Mesodermal cell (in vitro differentiated cells): ENCODE results near the gene RBP4.

ENCODE experiments used
- H3K27ac ChIP-seq: 2 replicates; pipeline ENCODE4 v1.7.0; 2013; ENCODE audit warnings: mild to moderate bottlenecking, low read depth, low read length, moderate library complexity; ENCODE audit not compliant: severe bottlenecking
- H3K36me3 ChIP-seq: 2 replicates; pipeline ENCODE4 v1.7.1; 2013; ENCODE audit warnings: mild to moderate bottlenecking, low read length, moderate library complexity; ENCODE audit not compliant: control insufficient read depth, insufficient read depth
- H3K4me1 ChIP-seq: one replicate; pipeline ENCODE4 v1.7.1; 2013; ENCODE audit warnings: mild to moderate bottlenecking, low read length; ENCODE audit not compliant: insufficient read depth, control insufficient read depth, poor library complexity, severe bottlenecking
- H3K4me3 ChIP-seq: 2 replicates; pipeline ENCODE4 v1.7.0; 2013; ENCODE audit warnings: low read length, control low read depth, mild to moderate bottlenecking; ENCODE audit not compliant: insufficient read depth, poor library complexity, severe bottlenecking; ENCODE audit errors: extremely low read depth
- H3K9me3 ChIP-seq: 2 replicates; pipeline ENCODE4 v1.7.1; 2013; ENCODE audit warnings: mild to moderate bottlenecking, low read length, moderate library complexity; ENCODE audit not compliant: control insufficient read depth
- WGBS, 2 experiments: methylation state at CpG; one replicate each; pipeline ENCODE4 v1.1.5; 2013; ENCODE audit warnings: missing lambda C conversion rate in 2 of 2; ENCODE audit not compliant: insufficient coverage in 2 of 2; 5-methylcytosine and 5-hydroxymethylcytosine counted together

Gene RBP4

GRCh38 chr10:93579089-93579488 is 21.9 kb downstream of the RBP4 start:
- Histone ChIP-seq H3K9me3 (peaks cover 5% of the 10 kb centered on the region), H3K27ac (no peak overlapping the region), H3K4me1 (no peaks in the 10 kb centered on the region), H3K4me3 (no peak overlapping the region), H3K36me3 (no peaks in the 10 kb centered on the region)
- WGBS, 2 experiments: 88% methylated on average over 3 of the region's 7 CpGs

- peaks cover 6% of the 10 kb centered on the region for H3K4me1 ChIP-seq
- peaks cover 5% of the 10 kb centered on the region for H3K9me3 ChIP-seq
- H3K4me3 ChIP-seq: no peak overlapping the region
- H3K36me3 ChIP-seq: no peaks in the 10 kb centered on the region
- no peak overlapping the region for H3K27ac ChIP-seq
- WGBS, 2 experiments: 97% methylated on average over 3 of the region's 3 CpGs; no CpG with 5 or more reads in 1 of the 2 experiments
Measured at GRCh38 chr10:93577565-93577964, 23.5 kb downstream of the RBP4 start.

- H3K4me1 ChIP-seq: peaks cover 6% of the 10 kb centered on the region
- 92 to 96% methylated on average over 3 of the region's 3 CpGs for WGBS, 2 experiments
- no peak overlapping the region for H3K4me3 ChIP-seq
- H3K36me3 ChIP-seq: no peaks in the 10 kb centered on the region
- no peak overlapping the region for H3K27ac ChIP-seq
- peaks cover 5% of the 10 kb centered on the region for H3K9me3 ChIP-seq
Measured at GRCh38 chr10:93576888-93577287, 24.1 kb downstream of the RBP4 start.

- Histone ChIP-seq H3K4me1 (peaks cover 6% of the 10 kb centered on the region), H3K27ac (no peak overlapping the region), H3K9me3 (no peaks in the 10 kb centered on the region), H3K4me3 (no peak overlapping the region), H3K36me3 (no peaks in the 10 kb centered on the region)
- no CpG with 5 or more reads among the region's 3 CpGs for WGBS, 2 experiments
Measured at GRCh38 chr10:93573924-93574323, 27.1 kb downstream of the RBP4 start.

GRCh38 chr10:93573051-93573909 is 27.8 kb downstream of the RBP4 start:
- H3K27ac ChIP-seq: no peak overlapping the region
- H3K9me3 ChIP-seq: no peaks in the 10 kb centered on the region
- 73 to 76% methylated on average over 3 to 5 of the region's 10 CpGs for WGBS, 2 experiments
- H3K36me3 ChIP-seq: no peaks in the 10 kb centered on the region
- H3K4me1 ChIP-seq: peaks cover 6% of the 10 kb centered on the region
- H3K4me3 ChIP-seq: no peak overlapping the region

- no peaks in the 10 kb centered on the region for H3K9me3 ChIP-seq
- no peaks in the 10 kb centered on the region for H3K36me3 ChIP-seq
- 89% methylated on average over 1 to 2 of the region's 2 CpGs for WGBS, 2 experiments
- H3K4me3 ChIP-seq: no peak overlapping the region
- no peak overlapping the region for H3K27ac ChIP-seq
- H3K4me1 ChIP-seq: peaks cover 6% of the 10 kb centered on the region
Measured at GRCh38 chr10:93572606-93573005, 28.4 kb downstream of the RBP4 start.

- Histone ChIP-seq H3K36me3 (no peaks in the 10 kb centered on the region), H3K4me1 (peaks cover 6% of the 10 kb centered on the region), H3K4me3 (no peak overlapping the region), H3K9me3 (no peaks in the 10 kb centered on the region), H3K27ac (no peak overlapping the region)
- WGBS, 2 experiments: 14% methylated on average over 1 of the region's 3 CpGs; no CpG with 5 or more reads in 1 of the 2 experiments
Measured at GRCh38 chr10:93570383-93570782, 30.7 kb downstream of the RBP4 start.

GRCh38 chr10:93568105-93568390 is 33.0 kb downstream of the RBP4 start:
- WGBS, 2 experiments: 10 to 31% methylated on average over 10 to 17 of the region's 21 CpGs
- no peaks in the 10 kb centered on the region for H3K36me3 ChIP-seq
- no peaks in the 10 kb centered on the region for H3K4me1 ChIP-seq
- no peak overlapping the region for H3K27ac ChIP-seq
- H3K9me3 ChIP-seq: no peaks in the 10 kb centered on the region
- H3K4me3 ChIP-seq: no peak overlapping the region

- H3K27ac ChIP-seq: no peak overlapping the region
- H3K9me3 ChIP-seq: no peaks in the 10 kb centered on the region
- no peaks in the 10 kb centered on the region for H3K4me1 ChIP-seq
- no peak overlapping the region for H3K4me3 ChIP-seq
- WGBS, 2 experiments: 29 to 40% methylated on average over 23 to 28 of the region's 33 CpGs
- no peaks in the 10 kb centered on the region for H3K36me3 ChIP-seq
Measured at GRCh38 chr10:93567277-93568104, 33.5 kb downstream of the RBP4 start.

GRCh38 chr10:93566435-93567276 is 34.4 kb downstream of the RBP4 start, which contains the start of gene FFAR4:
TSS of gene FFAR4 (plus strand) at chr10:93566665. CDS start at chr10:93566721, 56 bp downstream.
- Histone ChIP-seq H3K4me1 (no peaks in the 10 kb centered on the region), H3K27ac (no peak within 1 kb of the TSS), H3K9me3 (no peaks in the 10 kb centered on the region), H3K36me3 (no peaks in the 10 kb centered on the region), H3K4me3 (peak within 1 kb of the TSS; percentile 25)
- WGBS, 2 experiments: 2% methylated on average over 73 to 83 of the region's 85 CpGs
